ENCODE measurements around the gene MAB21L2. TPM values are rescaled to one million over a fixed set of nuclear protein-coding genes. Genes with fewer than 3 reads are reported as not detected.

The MAB21L2 gene
- total RNA-seq, 1 donor from 2014 or later, result 1.9 TPM

DNA sequence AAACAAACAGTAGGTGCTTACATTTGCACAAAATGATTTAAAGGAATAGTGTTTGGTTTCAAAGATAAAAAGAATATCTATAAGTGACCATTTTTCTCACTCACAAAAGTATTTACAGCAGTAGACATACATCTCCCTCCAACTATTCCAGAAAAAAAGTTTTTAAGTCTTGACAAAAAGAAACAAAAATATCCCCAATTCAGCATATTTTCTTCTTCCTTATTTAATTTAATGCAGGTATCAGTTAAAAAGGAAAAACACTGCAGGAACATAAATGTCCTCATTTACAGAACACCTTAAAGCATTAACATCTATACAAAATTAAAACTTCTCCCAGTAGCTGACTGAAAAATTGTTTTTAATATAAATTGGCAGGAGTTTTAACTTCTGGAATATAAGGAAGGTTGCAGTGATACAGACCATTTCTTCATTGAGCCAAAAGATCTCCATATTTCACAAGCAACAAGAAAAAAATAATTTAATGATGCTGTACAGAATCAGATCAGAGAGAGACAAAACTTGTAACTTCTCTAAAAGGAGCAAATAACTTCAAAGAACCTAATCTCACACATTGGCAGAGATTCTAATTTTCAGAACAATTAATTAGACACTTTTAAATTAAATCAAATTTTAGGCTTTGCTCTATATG, 4.3 kb downstream of the MAB21L2 start:
- Mint-ChIP-seq H3K36me3 (ENCODE audit: low read depth, unreplicated experiment) (no peaks in the 10 kb centered on the region), H3K27ac (ENCODE audit: unreplicated experiment) (no peak overlapping the region), H3K4me3 (ENCODE audit: unreplicated experiment) (no peak overlapping the region), H3K9me3 (ENCODE audit: unreplicated experiment) (no peaks in the 10 kb centered on the region), H3K4me1 (ENCODE audit: low read depth, unreplicated experiment) (peaks cover 3% of the 10 kb centered on the region), H3K27me3 (ENCODE audit: low read depth, unreplicated experiment) (peaks cover 15% of the 10 kb centered on the region)
- H4K20me1 ChIP-seq (ENCODE audit: insufficient read depth, low read length), result no peaks in the 10 kb centered on the region
- H3K27ac ChIP-seq (ENCODE audit: low read depth, low read length), result no peak overlapping the region
- H3K4me2 ChIP-seq (ENCODE audit: low read length), result peak overlapping the region; percentile 29
- TF ChIP-seq, protein P1, sequence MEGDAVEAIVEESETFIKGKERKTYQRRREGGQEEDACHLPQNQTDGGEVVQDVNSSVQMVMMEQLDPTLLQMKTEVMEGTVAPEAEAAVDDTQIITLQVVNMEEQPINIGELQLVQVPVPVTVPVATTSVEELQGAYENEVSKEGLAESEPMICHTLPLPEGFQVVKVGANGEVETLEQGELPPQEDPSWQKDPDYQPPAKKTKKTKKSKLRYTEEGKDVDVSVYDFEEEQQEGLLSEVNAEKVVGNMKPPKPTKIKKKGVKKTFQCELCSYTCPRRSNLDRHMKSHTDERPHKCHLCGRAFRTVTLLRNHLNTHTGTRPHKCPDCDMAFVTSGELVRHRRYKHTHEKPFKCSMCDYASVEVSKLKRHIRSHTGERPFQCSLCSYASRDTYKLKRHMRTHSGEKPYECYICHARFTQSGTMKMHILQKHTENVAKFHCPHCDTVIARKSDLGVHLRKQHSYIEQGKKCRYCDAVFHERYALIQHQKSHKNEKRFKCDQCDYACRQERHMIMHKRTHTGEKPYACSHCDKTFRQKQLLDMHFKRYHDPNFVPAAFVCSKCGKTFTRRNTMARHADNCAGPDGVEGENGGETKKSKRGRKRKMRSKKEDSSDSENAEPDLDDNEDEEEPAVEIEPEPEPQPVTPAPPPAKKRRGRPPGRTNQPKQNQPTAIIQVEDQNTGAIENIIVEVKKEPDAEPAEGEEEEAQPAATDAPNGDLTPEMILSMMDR (IDR thresholded peaks at IDR 0.05; ENCODE audit: insufficient read depth, low read depth, low read length), result no peak
- TF ChIP-seq EZH2 (IDR thresholded peaks at IDR 0.05; ENCODE audit: insufficient read depth, low read length), result no peak
- H3K4me3 ChIP-seq (ENCODE audit: insufficient read depth, low read depth, low read length), result no peak overlapping the region
- H3K9ac ChIP-seq (ENCODE audit: low read length), result peak overlapping the region; percentile 24
- H3K9me3 ChIP-seq (ENCODE audit: insufficient read depth, low read depth, low read length), result no peaks in the 10 kb centered on the region
- H3K4me1 ChIP-seq (ENCODE audit: insufficient read depth, low read length), result no peaks in the 10 kb centered on the region
- no peak for FAIRE-seq
- peaks cover 2% of the 10 kb centered on the region for H3K27me3 ChIP-seq (ENCODE audit: insufficient read depth, low read length)
- H3K36me3 ChIP-seq (ENCODE audit: insufficient read depth, low read length), result no peaks in the 10 kb centered on the region
- H2AFZ ChIP-seq (ENCODE audit: low read depth, low read length), result no peak overlapping the region
- DNase-seq (ENCODE audit: low read depth), result no peak
- H3K79me2 ChIP-seq (ENCODE audit: insufficient read depth, low read length), result peaks cover 11% of the 10 kb centered on the region

DNA sequence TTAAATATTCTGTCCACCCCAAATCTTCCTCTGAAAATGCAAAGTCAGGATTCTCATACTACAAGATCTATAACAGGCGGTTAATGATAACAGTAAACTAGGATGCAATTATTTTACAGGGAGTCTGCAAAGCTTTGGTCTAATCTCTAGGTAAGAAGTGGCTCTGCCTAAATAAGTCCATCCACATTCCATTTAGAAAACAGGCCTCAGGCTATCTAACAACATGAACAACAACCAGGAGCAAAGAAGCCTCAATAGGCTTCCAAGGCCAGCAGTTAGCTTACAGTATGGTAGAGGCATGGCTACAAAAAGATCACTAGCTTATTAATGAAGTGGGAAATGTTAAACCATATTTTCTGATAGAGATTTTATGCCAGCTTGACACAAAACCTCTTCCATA, 6.4 kb downstream of the MAB21L2 start:
- no peaks in the 10 kb centered on the region for H3K36me3 ChIP-seq (ENCODE audit: insufficient read depth, low read length)
- H3K4me1 Mint-ChIP-seq (ENCODE audit: low read depth, unreplicated experiment), result peaks cover 2% of the 10 kb centered on the region
- no peak for FAIRE-seq

DNA sequence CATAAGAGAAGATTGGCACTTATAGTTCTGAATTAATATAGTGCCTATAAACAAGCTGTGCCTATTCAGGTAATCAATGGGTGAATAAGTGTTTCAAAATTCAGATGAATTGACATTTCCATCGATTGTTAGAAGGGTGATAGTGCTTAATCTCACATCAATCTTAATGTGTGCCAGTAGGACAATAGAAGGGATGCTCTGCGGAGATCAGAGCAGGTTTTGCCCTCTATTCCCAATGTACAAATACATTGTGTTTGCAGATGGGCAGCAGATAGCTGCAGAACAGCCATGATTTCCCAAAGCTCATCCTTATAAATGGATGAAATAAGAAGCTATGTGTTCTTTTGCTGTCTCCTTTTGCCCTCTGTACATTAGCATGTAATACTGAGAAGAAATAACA, 7.2 kb downstream of the MAB21L2 start:
- H3K79me2 ChIP-seq (ENCODE audit: insufficient read depth, low read length), result peaks cover 3% of the 10 kb centered on the region
- no peak overlapping the region for H3K4me3 ChIP-seq (ENCODE audit: insufficient read depth, low read depth, low read length)
- FAIRE-seq, result no peak
- Mint-ChIP-seq H3K36me3 (ENCODE audit: low read depth, unreplicated experiment) (no peaks in the 10 kb centered on the region), H3K9me3 (ENCODE audit: unreplicated experiment) (no peaks in the 10 kb centered on the region), H3K27me3 (ENCODE audit: low read depth, unreplicated experiment) (peaks cover 6% of the 10 kb centered on the region), H3K4me3 (ENCODE audit: unreplicated experiment) (no peak overlapping the region), H3K27ac (ENCODE audit: unreplicated experiment) (no peak overlapping the region), H3K4me1 (ENCODE audit: low read depth, unreplicated experiment) (peaks cover 2% of the 10 kb centered on the region)
- TF ChIP-seq, protein P1 (IDR thresholded peaks at IDR 0.05; ENCODE audit: insufficient read depth, low read depth, low read length), result no peak
- TF ChIP-seq EZH2 (IDR thresholded peaks at IDR 0.05; ENCODE audit: insufficient read depth, low read length), result no peak
- H4K20me1 ChIP-seq (ENCODE audit: insufficient read depth, low read length), result no peaks in the 10 kb centered on the region
- H3K27me3 ChIP-seq (ENCODE audit: insufficient read depth, low read length), result peaks cover 2% of the 10 kb centered on the region
- H3K27ac ChIP-seq (ENCODE audit: low read depth, low read length), result no peak overlapping the region
- H3K36me3 ChIP-seq (ENCODE audit: insufficient read depth, low read length), result no peaks in the 10 kb centered on the region
- peak overlapping the region; percentile 2 for H3K4me2 ChIP-seq (ENCODE audit: low read length)
- H3K4me1 ChIP-seq (ENCODE audit: insufficient read depth, low read length), result no peaks in the 10 kb centered on the region
- no peak overlapping the region for H3K9ac ChIP-seq (ENCODE audit: low read length)
- DNase-seq (ENCODE audit: low read depth), result no peak
- no peaks in the 10 kb centered on the region for H3K9me3 ChIP-seq (ENCODE audit: insufficient read depth, low read depth, low read length)
- no peak overlapping the region for H2AFZ ChIP-seq (ENCODE audit: low read depth, low read length)

More for the DNA sequence above, 6.4 kb downstream of the MAB21L2 start:
- Mint-ChIP-seq H3K4me3 (ENCODE audit: unreplicated experiment) (no peak overlapping the region), H3K27me3 (ENCODE audit: low read depth, unreplicated experiment) (peaks cover 11% of the 10 kb centered on the region), H3K9me3 (ENCODE audit: unreplicated experiment) (no peaks in the 10 kb centered on the region), H3K36me3 (ENCODE audit: low read depth, unreplicated experiment) (no peaks in the 10 kb centered on the region), H3K27ac (ENCODE audit: unreplicated experiment) (no peak overlapping the region)
- Histone ChIP-seq H3K4me1 (ENCODE audit: insufficient read depth, low read length) (no peaks in the 10 kb centered on the region), H3K9me3 (ENCODE audit: insufficient read depth, low read depth, low read length) (no peaks in the 10 kb centered on the region), H3K9ac (ENCODE audit: low read length) (no peak overlapping the region), H3K4me2 (ENCODE audit: low read length) (peak overlapping the region; percentile 12), H3K27ac (ENCODE audit: low read depth, low read length) (no peak overlapping the region), H3K79me2 (ENCODE audit: insufficient read depth, low read length) (peaks cover 5% of the 10 kb centered on the region), H3K27me3 (ENCODE audit: insufficient read depth, low read length) (peaks cover 2% of the 10 kb centered on the region), H4K20me1 (ENCODE audit: insufficient read depth, low read length) (no peaks in the 10 kb centered on the region), H3K4me3 (ENCODE audit: insufficient read depth, low read depth, low read length) (no peak overlapping the region), H2AFZ (ENCODE audit: low read depth, low read length) (no peak overlapping the region)
- TF ChIP-seq, protein P1 (IDR thresholded peaks at IDR 0.05; ENCODE audit: insufficient read depth, low read depth, low read length), result no peak
- no peak for DNase-seq (ENCODE audit: low read depth)

All from astrocyte (in vitro differentiated cells and primary cell).